Measurements from ENCODE around the gene SWT1.

SWT1 gene

DNA sequence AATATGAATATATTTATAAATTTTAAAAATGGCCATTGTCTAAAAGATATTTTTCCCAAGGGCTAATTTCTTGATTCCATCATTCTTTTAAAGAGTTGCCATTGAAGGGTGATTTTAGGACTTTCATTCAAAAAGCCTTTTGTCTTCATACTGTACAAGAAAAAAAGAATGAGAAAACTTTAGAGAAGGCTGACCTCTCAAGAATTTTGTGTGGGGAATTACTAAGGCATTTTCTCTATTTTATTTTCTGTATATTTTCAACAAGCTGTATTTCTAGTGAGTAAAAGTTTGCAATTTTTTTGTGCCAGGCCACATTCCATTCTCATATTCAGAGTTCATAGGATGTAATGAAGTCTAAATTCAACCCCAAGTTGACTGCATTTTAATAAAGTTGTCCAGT, 110.7 kb downstream of the SWT1 start:
- H3K9me3 Mint-ChIP-seq = no peaks in the 10 kb centered on the region
- no peak for DNase-seq
- H3K4me1 Mint-ChIP-seq = no peaks in the 10 kb centered on the region
- no peak overlapping the region for H3K4me3 Mint-ChIP-seq
- TF ChIP-seq, protein P1, sequence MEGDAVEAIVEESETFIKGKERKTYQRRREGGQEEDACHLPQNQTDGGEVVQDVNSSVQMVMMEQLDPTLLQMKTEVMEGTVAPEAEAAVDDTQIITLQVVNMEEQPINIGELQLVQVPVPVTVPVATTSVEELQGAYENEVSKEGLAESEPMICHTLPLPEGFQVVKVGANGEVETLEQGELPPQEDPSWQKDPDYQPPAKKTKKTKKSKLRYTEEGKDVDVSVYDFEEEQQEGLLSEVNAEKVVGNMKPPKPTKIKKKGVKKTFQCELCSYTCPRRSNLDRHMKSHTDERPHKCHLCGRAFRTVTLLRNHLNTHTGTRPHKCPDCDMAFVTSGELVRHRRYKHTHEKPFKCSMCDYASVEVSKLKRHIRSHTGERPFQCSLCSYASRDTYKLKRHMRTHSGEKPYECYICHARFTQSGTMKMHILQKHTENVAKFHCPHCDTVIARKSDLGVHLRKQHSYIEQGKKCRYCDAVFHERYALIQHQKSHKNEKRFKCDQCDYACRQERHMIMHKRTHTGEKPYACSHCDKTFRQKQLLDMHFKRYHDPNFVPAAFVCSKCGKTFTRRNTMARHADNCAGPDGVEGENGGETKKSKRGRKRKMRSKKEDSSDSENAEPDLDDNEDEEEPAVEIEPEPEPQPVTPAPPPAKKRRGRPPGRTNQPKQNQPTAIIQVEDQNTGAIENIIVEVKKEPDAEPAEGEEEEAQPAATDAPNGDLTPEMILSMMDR (IDR thresholded peaks at IDR 0.05) = no peak
- H3K36me3 Mint-ChIP-seq (ENCODE audit: low read depth) = no peaks in the 10 kb centered on the region
- H3K27me3 Mint-ChIP-seq (ENCODE audit: low read depth, poor library complexity) = no peaks in the 10 kb centered on the region
- no peak overlapping the region for H3K27ac Mint-ChIP-seq

DNA sequence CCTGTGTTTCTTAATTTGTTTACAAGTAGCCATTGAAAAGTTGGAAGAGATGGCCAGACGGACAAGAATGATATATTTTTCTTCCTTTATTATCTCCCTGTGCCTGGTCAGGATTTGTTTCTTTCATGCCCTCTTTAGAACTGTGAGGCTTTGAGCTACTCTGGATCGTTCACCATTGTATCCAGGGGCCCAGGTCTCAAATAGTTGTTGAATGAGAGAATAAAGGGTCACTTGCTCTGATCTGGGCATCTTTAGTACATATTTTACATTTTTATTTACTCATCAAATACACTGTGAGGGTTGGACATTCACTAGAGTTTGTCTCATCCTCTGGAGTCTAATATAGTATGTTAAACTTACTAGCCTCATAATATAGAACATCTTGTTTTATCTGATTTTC, 111.4 kb downstream of the SWT1 start:
- Mint-ChIP-seq H3K4me1 (no peaks in the 10 kb centered on the region), H3K4me3 (no peak overlapping the region), H3K36me3 (ENCODE audit: low read depth) (no peaks in the 10 kb centered on the region), H3K9me3 (no peaks in the 10 kb centered on the region), H3K27me3 (ENCODE audit: low read depth, poor library complexity) (no peaks in the 10 kb centered on the region), H3K27ac (no peak overlapping the region)
- TF ChIP-seq, protein P1 (IDR thresholded peaks at IDR 0.05) = no peak
- no peak for DNase-seq

DNA sequence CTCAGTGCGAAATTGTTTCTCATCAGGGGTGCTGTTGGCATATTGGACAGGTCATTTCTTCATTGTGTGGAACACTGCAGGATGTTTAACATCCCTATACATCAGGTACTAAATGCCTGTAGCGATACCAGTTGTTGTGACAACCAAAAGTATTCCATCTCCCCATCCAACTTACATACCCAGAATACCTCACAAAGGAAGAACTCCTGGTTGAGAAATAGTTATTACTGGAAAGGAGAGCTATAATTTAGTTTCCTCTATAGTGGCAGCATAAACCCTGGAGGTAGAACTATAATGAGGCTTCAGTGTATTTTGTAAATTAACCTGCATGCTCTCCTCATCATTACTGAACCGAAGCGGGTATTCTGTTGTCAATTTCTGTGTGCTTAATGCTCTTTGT, 115.0 kb downstream of the SWT1 start:
- TF ChIP-seq, protein P1 (IDR thresholded peaks at IDR 0.05) = no peak
- no peak overlapping the region for H3K4me3 Mint-ChIP-seq
- no peaks in the 10 kb centered on the region for H3K4me1 Mint-ChIP-seq
- H3K27ac Mint-ChIP-seq = no peak overlapping the region
- no peaks in the 10 kb centered on the region for H3K36me3 Mint-ChIP-seq (ENCODE audit: low read depth)
- H3K9me3 Mint-ChIP-seq = no peaks in the 10 kb centered on the region
- H3K27me3 Mint-ChIP-seq (ENCODE audit: low read depth, poor library complexity) = no peaks in the 10 kb centered on the region
- DNase-seq = no peak

DNA sequence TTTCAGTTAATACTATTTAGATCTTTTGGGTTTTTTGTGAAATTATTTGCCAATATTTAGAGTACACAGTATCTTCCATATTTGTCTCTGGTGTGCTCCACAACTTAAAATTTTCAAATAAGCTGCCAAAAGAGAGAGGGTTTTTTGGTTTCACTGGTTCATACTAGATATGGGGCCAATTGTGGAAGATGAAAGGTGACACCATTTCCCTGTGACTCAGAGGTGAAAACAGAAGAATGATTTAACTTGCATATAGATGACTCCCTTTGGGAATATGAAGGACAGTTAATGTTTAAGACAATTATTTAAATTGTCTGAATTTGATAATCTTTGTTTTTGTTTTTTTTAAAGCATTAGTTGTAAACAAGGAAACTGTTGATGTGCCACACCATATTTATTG, 122.6 kb downstream of the SWT1 start:
- no peak overlapping the region for H3K27ac Mint-ChIP-seq
- no peaks in the 10 kb centered on the region for H3K27me3 Mint-ChIP-seq (ENCODE audit: low read depth, poor library complexity)
- TF ChIP-seq, protein P1 (IDR thresholded peaks at IDR 0.05) = no peak
- H3K36me3 Mint-ChIP-seq (ENCODE audit: low read depth) = peaks cover 40% of the 10 kb centered on the region
- no peaks in the 10 kb centered on the region for H3K4me1 Mint-ChIP-seq
- H3K4me3 Mint-ChIP-seq = no peak overlapping the region
- DNase-seq = no peak
- peaks cover 6% of the 10 kb centered on the region for H3K9me3 Mint-ChIP-seq

DNA sequence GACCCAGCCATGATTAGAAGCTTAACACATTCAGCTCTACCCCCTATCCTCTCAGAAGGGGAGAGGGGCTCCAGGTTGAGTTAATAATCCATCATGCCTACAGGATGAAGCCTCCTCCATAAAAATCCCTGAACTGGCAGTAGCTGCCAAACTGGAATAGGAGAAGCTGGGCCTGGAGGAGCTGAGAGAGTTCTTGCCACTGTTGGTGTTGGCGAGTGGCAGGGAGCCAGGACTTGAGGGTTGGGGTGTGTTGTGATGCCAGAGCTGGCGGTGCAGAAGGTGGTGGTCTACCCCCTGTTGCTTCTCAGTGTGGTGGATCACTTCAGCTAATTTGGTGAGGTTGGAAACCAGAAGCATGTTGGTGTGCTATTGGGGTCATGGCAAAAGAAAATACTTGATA, 123.6 kb downstream of the SWT1 start:
- Mint-ChIP-seq H3K27ac (no peak overlapping the region), H3K4me1 (no peaks in the 10 kb centered on the region), H3K9me3 (peaks cover 6% of the 10 kb centered on the region), H3K36me3 (ENCODE audit: low read depth) (peaks cover 40% of the 10 kb centered on the region), H3K27me3 (ENCODE audit: low read depth, poor library complexity) (no peaks in the 10 kb centered on the region), H3K4me3 (no peak overlapping the region)
- TF ChIP-seq, protein P1 (IDR thresholded peaks at IDR 0.05) = no peak
- no peak for DNase-seq

DNA sequence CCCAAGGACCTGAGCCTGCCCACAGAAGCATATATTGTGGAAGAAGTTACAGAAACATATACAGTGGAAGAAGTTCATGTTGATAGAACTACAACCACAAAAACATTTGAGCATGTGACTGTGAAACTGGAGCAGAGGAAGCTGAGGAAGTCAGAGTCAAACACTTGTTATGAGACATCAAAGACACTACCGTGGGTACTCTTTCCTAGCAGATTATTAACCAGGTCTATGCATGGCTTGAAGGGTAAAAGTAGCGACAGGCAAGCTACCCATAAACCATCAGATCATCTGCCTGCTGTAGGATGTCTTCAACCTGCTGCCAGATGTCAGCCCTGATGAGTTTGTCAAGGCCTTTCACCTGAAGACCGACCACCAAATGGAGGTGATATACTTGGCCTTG, 124.3 kb downstream of the SWT1 start:
- DNase-seq = no peak
- Mint-ChIP-seq H3K27ac (no peak overlapping the region), H3K9me3 (peaks cover 6% of the 10 kb centered on the region), H3K27me3 (ENCODE audit: low read depth, poor library complexity) (no peaks in the 10 kb centered on the region), H3K4me1 (no peaks in the 10 kb centered on the region), H3K4me3 (no peak overlapping the region), H3K36me3 (ENCODE audit: low read depth) (peaks cover 40% of the 10 kb centered on the region)
- TF ChIP-seq, protein P1 (IDR thresholded peaks at IDR 0.05) = no peak
